Activated CD4-positive, alpha-beta memory T cell treated with anti-CD3 and anti-CD28 coated beads, Interleukin-2, amount 10 ng/mL, durations not matched to agents 7 days and 5 days (primary cell): ENCODE measurements around the gene XPNPEP2. TPM values are rescaled to one million over a fixed set of nuclear protein-coding genes. Genes with fewer than 3 reads are reported as not detected.

Experiments used
- CTCF ChIA-PET: fragments of 350-600 bp; sonication (Branson Sonifier 250); formaldehyde crosslinking; loops from one replicate; lab custom pipeline; 2021; ENCODE audit warnings: antibody characterized with exemption, inconsistent platforms; lab: Charles Lee
- POLR2A ChIA-PET: fragments of 350-600 bp; sonication (Branson Sonifier 250); formaldehyde crosslinking; loops from one replicate; lab custom pipeline; 2021; ENCODE audit warnings: antibody characterized with exemption; lab: Charles Lee
- DNase-seq: peaks from one replicate; pipeline ENCODE4 v3.0.0-alpha.2; 2020
- H3K27ac Mint-ChIP-seq: one replicate; pipeline ENCODE4 v1.8.0; 2021; ENCODE audit warnings: mild to moderate bottlenecking, mixed read lengths
- H3K27me3 Mint-ChIP-seq: one replicate; pipeline ENCODE4 v1.8.0; 2021; ENCODE audit warnings: mixed read lengths
- H3K36me3 Mint-ChIP-seq: one replicate; pipeline ENCODE4 v1.8.0; 2021; ENCODE audit warnings: low read depth, mixed read lengths
- H3K4me1 Mint-ChIP-seq: one replicate; pipeline ENCODE4 v1.8.0; 2021; ENCODE audit warnings: mixed read lengths
- H3K4me3 Mint-ChIP-seq: one replicate; pipeline ENCODE4 v1.8.0; 2021; ENCODE audit warnings: mild to moderate bottlenecking, mixed read lengths
- H3K9me3 Mint-ChIP-seq: one replicate; pipeline ENCODE4 v1.8.0; 2021; ENCODE audit warnings: mixed read lengths
- total RNA-seq, 2 experiments: library from RNA; stranded (reverse); gene quantifications; one replicate each; pipeline ENCODE4 v1.2.3, GENCODE V29; 2021

Gene XPNPEP2
- total RNA-seq, 2 experiments from 2014 or later = 1.7 to 2.1 TPM

DNA sequence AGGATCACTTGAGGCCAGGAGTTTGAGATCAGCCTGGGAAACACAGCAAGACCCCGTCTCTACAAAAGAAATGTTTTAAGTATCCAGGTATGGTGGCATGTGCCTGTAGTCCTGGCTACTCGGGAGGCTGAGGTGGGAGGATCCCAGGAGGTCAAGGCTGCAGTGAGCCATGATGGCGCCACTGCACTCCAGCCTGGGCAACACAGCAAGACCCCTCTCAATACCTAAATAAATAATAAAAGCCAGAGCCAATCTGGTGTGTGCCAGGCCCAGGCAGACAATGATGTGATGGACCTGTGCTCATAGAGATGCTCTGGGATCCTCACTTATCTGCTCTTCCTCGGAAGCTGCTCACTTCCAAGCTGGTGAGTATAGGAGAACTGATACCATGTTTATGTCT, 22.8 kb downstream of the XPNPEP2 start:
- POLR2A ChIA-PET = interaction anchor here (7.2 kb wide), 1 partner anchor 14 kb away, joined by 354 read pairs; the partner anchor contains the start of gene SASH3
- no peaks in the 10 kb centered on the region for H3K27me3 Mint-ChIP-seq
- no peak for DNase-seq
- CTCF ChIA-PET = interaction anchor here (4.7 kb wide), 1 partner anchor 11 kb away, joined by 31 read pairs; no protein-coding TSS in a partner anchor
- no peak overlapping the region for H3K4me3 Mint-ChIP-seq
- H3K27ac Mint-ChIP-seq = no peak overlapping the region
- H3K9me3 Mint-ChIP-seq = no peaks in the 10 kb centered on the region
- H3K36me3 Mint-ChIP-seq = peaks cover 16% of the 10 kb centered on the region
- H3K4me1 Mint-ChIP-seq = peaks cover 54% of the 10 kb centered on the region

GRCh38 chrX:129762448-129762847, 23.7 kb downstream of the XPNPEP2 start:
- ChIA-PET CTCF (interaction anchor here (4.7 kb wide), 1 partner anchor 10 kb away, joined by 31 read pairs; no protein-coding TSS in a partner anchor), POLR2A (interaction anchor here (7.2 kb wide), 1 partner anchor 13 kb away, joined by 354 read pairs; the partner anchor contains the start of gene SASH3)
- no peaks in the 10 kb centered on the region for H3K9me3 Mint-ChIP-seq
- peaks cover 53% of the 10 kb centered on the region for H3K4me1 Mint-ChIP-seq
- no peak overlapping the region for H3K27ac Mint-ChIP-seq
- H3K4me3 Mint-ChIP-seq = no peak overlapping the region
- H3K27me3 Mint-ChIP-seq = no peaks in the 10 kb centered on the region
- no peak for DNase-seq
- H3K36me3 Mint-ChIP-seq = peaks cover 17% of the 10 kb centered on the region

- Mint-ChIP-seq H3K4me1 (peaks cover 53% of the 10 kb centered on the region), H3K9me3 (no peaks in the 10 kb centered on the region), H3K27ac (no peak overlapping the region), H3K27me3 (no peaks in the 10 kb centered on the region), H3K4me3 (no peak overlapping the region), H3K36me3 (peaks cover 20% of the 10 kb centered on the region)
- ChIA-PET POLR2A (interaction anchor here (0.9 to 7.2 kb wide), 2 partner anchors 12 to 32 kb away, joined by 3 to 354 read pairs; partner anchors contain the start of gene SASH3), CTCF (interaction anchor here (1.1 kb wide), 1 partner anchor 18 kb away, joined by 3 read pairs; no protein-coding TSS in a partner anchor)
- DNase-seq = no peak
Measured at GRCh38 chrX:129763666-129764065, 24.9 kb downstream of the XPNPEP2 start.

DNA sequence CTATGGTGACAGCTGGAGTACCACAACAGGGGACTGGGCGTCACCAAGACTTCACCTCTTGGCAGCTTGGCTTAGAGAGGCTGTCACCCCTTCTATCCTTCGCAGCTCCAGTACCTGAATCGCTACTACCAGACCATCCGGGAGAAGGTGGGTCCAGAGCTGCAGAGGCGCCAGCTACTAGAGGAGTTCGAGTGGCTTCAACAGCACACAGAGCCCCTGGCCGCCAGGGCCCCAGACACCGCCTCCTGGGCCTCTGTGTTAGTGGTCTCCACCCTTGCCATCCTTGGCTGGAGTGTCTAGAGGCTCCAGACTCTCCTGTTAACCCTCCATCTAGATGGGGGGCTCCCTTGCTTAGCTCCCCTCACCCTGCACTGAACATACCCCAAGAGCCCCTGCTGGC, 29.4 kb downstream of the XPNPEP2 start:
- H3K27me3 Mint-ChIP-seq = no peaks in the 10 kb centered on the region
- no peak overlapping the region for H3K4me3 Mint-ChIP-seq
- peaks cover 9% of the 10 kb centered on the region for H3K36me3 Mint-ChIP-seq
- ChIA-PET CTCF (interaction anchor here (0.7 to 5.1 kb wide), 3 partner anchors 9 to 13 kb away, joined by 4 to 35 read pairs (median 18); partner anchors contain the start of gene SASH3), POLR2A (interaction anchor here (0.9 to 18.1 kb wide), 6 partner anchors 7 to 24 kb away, joined by 3 to 354 read pairs (median 24); partner anchors contain the start of gene SASH3)
- H3K27ac Mint-ChIP-seq = peak overlapping the region; percentile 96
- no peak for DNase-seq
- H3K9me3 Mint-ChIP-seq = no peaks in the 10 kb centered on the region
- H3K4me1 Mint-ChIP-seq = peaks cover 62% of the 10 kb centered on the region

DNA sequence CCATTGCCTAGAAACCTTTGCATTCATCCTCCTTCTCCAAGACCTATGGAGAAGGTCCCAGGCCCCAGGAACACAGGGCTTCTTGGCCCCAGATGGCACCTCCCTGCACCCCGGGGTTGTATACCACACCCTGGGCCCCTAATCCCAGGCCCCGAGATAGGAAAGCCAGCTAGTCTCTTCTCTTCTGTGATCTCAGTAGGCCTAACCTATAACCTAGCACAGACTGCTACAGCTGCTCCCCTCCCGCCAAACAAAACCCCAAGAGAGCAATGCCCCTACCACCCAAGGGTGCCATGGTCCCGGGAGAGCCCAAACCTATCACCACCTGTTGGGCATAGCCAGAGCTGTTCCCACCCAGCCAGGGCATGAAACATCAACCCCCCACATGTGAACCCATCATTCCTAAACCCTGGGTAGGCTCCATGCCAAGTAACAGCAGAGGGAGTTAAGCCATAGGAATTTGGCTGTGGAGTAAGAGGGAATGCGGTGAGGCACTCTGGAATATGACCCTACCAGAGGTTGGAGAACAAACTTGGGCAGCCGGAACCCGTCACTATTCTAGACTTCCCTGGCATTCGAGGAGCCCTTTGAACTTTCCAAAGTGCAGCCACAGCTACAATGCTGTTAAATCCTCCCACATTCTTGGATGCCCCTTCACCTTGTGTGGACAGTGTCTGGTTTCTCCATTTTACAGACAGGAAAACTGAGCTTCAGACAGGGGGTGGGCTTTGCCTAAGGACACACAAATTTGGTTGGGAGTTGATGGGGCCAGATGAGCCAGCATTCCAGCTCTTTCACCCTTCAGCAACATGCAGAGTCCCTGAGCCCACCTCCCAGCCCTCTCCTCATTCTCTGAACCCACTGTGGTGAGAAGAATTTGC, 30.0 kb downstream of the XPNPEP2 start:
- no peaks in the 10 kb centered on the region for H3K27me3 Mint-ChIP-seq
- peak overlapping the region; percentile 96 for H3K27ac Mint-ChIP-seq
- ChIA-PET POLR2A (interaction anchor here (0.6 to 18.1 kb wide), 8 partner anchors 8 to 24 kb away, joined by 3 to 354 read pairs (median 5); partner anchors contain the start of gene SASH3), CTCF (interaction anchor here (0.7 to 5.1 kb wide), 5 partner anchors 8 to 133 kb away, joined by 3 to 35 read pairs (median 4); partner anchors contain the start of gene SASH3)
- H3K4me3 Mint-ChIP-seq = peak overlapping the region; percentile 52
- DNase-seq = no peak
- H3K36me3 Mint-ChIP-seq = peaks cover 9% of the 10 kb centered on the region
- H3K4me1 Mint-ChIP-seq = peaks cover 69% of the 10 kb centered on the region
- H3K9me3 Mint-ChIP-seq = no peaks in the 10 kb centered on the region

GRCh38 chrX:129769467-129770154, 30.8 kb downstream of the XPNPEP2 start:
- H3K4me3 Mint-ChIP-seq = peak overlapping the region; percentile 52
- ChIA-PET POLR2A (interaction anchor here (0.6 to 18.1 kb wide), 9 partner anchors 9 to 53 kb away, joined by 3 to 354 read pairs (median 3); partner anchors contain the start of gene SASH3), CTCF (interaction anchor here (1.0 to 5.1 kb wide), 3 partner anchors 9 to 12 kb away, joined by 4 to 35 read pairs (median 18); partner anchors contain the start of gene SASH3)
- peaks cover 9% of the 10 kb centered on the region for H3K36me3 Mint-ChIP-seq
- H3K27ac Mint-ChIP-seq = peak overlapping the region; percentile 96
- peaks cover 76% of the 10 kb centered on the region for H3K4me1 Mint-ChIP-seq
- peak; percentile 84 for DNase-seq
- H3K9me3 Mint-ChIP-seq = no peaks in the 10 kb centered on the region
- no peaks in the 10 kb centered on the region for H3K27me3 Mint-ChIP-seq

- Mint-ChIP-seq H3K27ac (peak overlapping the region; percentile 95), H3K4me1 (peaks cover 83% of the 10 kb centered on the region), H3K27me3 (no peaks in the 10 kb centered on the region), H3K4me3 (peak overlapping the region; percentile 24), H3K36me3 (peaks cover 6% of the 10 kb centered on the region), H3K9me3 (no peaks in the 10 kb centered on the region)
- POLR2A ChIA-PET = interaction anchor here (1.1 to 20.1 kb wide), 7 partner anchors 9 to 257 kb away, joined by 3 to 354 read pairs (median 42); partner anchors contain the start of gene SASH3
- DNase-seq = peak; percentile 60
- CTCF ChIA-PET = interaction anchor here (0.7 to 5.1 kb wide), 4 partner anchors 10 to 16 kb away, joined by 3 to 35 read pairs (median 24); partner anchors contain the start of gene SASH3
Measured at GRCh38 chrX:129771266-129771995, 32.7 kb downstream of the XPNPEP2 start.

DNA sequence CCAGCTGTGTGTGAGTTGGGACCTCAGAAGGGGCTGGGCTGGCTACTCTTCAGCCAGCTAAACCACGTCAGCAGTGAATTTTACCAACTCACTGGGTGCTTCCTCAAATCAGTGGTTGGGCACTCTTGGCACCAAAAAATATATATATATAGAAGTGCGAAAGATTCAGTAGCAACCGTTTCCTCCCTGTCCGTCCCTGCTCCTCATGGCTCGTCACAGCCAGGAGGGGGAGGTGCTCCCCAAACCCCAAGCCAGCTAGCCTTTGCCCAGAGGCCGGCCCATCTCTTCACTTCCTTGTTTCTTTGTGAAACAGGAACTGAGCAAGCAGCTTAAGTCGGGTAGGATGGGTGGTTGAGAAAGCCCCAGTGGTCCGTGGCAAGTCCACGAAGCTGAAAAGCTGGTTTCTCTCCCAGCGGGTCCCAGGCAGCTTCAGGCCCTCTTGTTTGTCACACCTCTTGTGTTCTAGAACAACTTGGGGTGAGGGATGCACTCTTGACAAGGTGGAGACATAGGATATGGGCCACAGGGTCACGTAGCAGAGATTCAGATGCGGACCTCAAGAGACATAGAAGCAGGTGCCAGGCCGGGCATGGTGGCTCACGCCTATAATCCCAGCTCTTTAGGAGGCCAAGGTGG, 34.1 kb downstream of the XPNPEP2 start:
- no peaks in the 10 kb centered on the region for H3K9me3 Mint-ChIP-seq
- H3K4me1 Mint-ChIP-seq = peaks cover 86% of the 10 kb centered on the region
- peak overlapping the region; percentile 58 for H3K4me3 Mint-ChIP-seq

GRCh38 chrX:129773649-129774458, 35.1 kb downstream of the XPNPEP2 start:
- Mint-ChIP-seq H3K9me3 (no peaks in the 10 kb centered on the region), H3K36me3 (peaks cover 3% of the 10 kb centered on the region), H3K4me1 (peaks cover 85% of the 10 kb centered on the region), H3K27me3 (no peaks in the 10 kb centered on the region), H3K27ac (peak overlapping the region; percentile 95), H3K4me3 (no peak overlapping the region)
- DNase-seq = no peak
- CTCF ChIA-PET = interaction anchor here (0.7 to 3.9 kb wide), 7 partner anchors 10 to 29 kb away, joined by 3 to 31 read pairs (median 6); no protein-coding TSS in a partner anchor
- POLR2A ChIA-PET = interaction anchor here (1.7 to 20.1 kb wide), 5 partner anchors 7 to 29 kb away, joined by 8 to 354 read pairs (median 202); partner anchors contain the start of gene SASH3

More for the DNA sequence above, 34.1 kb downstream of the XPNPEP2 start:
- peaks cover 3% of the 10 kb centered on the region for H3K36me3 Mint-ChIP-seq
- POLR2A ChIA-PET = interaction anchor here (1.0 to 20.1 kb wide), 8 partner anchors 8 to 36 kb away, joined by 3 to 354 read pairs (median 25); partner anchors contain the start of gene SASH3
- peak overlapping the region; percentile 95 for H3K27ac Mint-ChIP-seq
- CTCF ChIA-PET = interaction anchor here (0.6 to 5.1 kb wide), 6 partner anchors 9 to 17 kb away, joined by 3 to 35 read pairs (median 11); partner anchors contain the start of gene SASH3
- H3K27me3 Mint-ChIP-seq = no peaks in the 10 kb centered on the region
- DNase-seq = peak; percentile 58

- Mint-ChIP-seq H3K27ac (peak overlapping the region; percentile 92), H3K4me1 (peaks cover 61% of the 10 kb centered on the region), H3K4me3 (peak overlapping the region; percentile 71), H3K36me3 (peaks cover 30% of the 10 kb centered on the region), H3K27me3 (no peaks in the 10 kb centered on the region), H3K9me3 (no peaks in the 10 kb centered on the region)
- ChIA-PET CTCF (interaction anchor here (0.8 to 1.9 kb wide), 6 partner anchors 9 to 39 kb away, joined by 3 to 12 read pairs (median 4); no protein-coding TSS in a partner anchor), POLR2A (interaction anchor here (1.1 to 20.1 kb wide), 7 partner anchors 8 to 308 kb away, joined by 3 to 354 read pairs (median 7); no protein-coding TSS in a partner anchor)
- peak; percentile 81 for DNase-seq
Measured at GRCh38 chrX:129777218-129778030, 38.6 kb downstream of the XPNPEP2 start.
